GM18870 (cell line): ENCODE results near the gene ZSCAN1.
"Not testable (repeated sequence)": the region's sequence is repeated elsewhere in the genome, so short reads cannot be mapped to it uniquely, and the experiment has no call there.

Experiments
- ATAC-seq: cut with Tn5 transposase; IDR thresholded peaks from one replicate; pipeline ENCODE4 v1.9.1; 2021; ENCODE audit warnings: moderate library complexity; ENCODE audit not compliant: unreplicated experiment

ZSCAN1 gene, protein sequence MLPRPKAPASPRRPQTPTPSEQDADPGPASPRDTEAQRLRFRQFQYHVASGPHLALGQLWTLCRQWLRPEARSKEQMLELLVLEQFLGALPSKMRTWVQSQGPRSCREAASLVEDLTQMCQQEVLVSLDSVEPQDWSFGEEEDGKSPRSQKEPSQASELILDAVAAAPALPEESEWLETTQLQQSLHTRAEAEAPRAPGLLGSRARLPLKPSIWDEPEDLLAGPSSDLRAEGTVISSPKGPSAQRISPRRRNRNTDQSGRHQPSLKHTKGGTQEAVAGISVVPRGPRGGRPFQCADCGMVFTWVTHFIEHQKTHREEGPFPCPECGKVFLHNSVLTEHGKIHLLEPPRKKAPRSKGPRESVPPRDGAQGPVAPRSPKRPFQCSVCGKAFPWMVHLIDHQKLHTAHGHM

DNA sequence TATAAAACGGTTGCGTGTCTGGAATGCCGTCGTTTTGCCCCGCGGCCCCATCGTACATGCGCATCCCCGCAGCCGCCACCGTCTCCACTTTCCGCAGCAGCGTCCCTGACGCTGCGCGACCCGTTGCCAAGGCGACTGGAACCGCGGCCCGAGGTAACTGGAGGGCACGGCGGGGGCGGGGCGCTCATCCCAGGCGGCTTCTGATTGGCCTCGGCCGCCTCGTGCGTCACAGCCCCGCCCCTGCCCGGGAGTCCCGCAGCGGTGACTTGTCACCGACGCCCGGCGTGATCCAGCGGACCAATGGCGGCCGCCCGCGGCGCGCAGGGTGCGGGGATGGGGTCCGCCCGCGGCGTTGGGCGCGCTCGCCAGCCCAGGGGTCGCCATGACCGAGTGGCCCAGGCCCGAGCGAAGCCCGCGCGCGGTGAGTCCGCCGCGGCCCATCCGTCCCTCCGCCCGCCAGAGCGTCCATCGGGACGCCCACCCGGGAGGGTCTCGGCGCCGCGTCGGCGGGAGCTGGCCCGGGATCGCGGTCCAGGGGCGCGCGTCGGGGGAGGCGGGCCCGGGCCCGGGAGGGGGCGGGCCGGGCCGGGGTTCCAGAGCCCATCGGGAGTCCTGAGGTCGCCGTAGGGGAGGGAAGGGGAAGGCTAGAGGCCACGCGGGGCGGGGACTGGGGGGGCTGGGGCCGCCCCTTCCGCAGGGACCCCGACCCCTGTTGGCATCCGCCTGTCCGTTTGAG lies at the start of gene ZSCAN1:
TSS of gene ZSCAN1 (plus strand) at position 285 of the 736 bp plus-strand sequence. CDS start 3,812 bp downstream, outside the sequence.
- ATAC-seq, result no peak

DNA sequence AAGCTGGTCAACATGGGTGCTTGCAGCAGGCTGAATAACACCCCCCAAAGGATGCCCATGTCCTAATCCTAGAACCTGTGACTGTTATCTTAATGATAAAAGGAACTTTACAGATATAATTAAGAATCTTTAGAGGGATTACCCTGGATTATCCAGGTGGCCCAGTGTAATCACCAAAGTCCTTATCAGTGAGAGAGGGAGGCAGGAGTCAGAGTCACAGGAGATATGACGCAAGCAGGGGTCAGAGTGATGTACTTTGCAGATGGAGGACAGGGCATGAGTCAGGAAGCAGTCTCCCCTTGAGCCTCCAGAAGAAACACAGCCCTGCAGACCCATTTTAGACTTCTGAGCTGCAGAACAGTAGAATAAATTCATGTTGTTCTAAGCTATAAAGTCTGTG lies 41.0 kb upstream of the ZSCAN1 start:
- ATAC-seq, result no peak

DNA sequence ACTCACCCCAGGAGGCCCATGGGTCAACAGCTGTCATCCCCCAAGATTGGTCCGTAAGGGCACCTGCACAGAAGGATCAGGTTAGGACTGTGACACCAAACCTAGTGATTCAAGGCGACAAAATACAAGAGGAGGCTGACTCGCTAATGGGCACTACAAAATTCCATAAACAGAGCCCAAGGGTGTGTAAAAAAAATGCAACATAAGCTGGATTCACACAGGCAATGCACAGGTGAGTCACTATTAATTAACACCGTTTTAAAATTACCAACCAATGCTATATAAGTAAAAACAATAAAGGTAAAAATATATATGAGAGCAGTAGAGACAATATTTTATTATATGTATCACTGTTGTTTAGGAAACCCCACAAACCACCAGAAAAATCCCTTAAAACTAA lies 33.1 kb upstream of the ZSCAN1 start:
- ATAC-seq, result no peak

DNA sequence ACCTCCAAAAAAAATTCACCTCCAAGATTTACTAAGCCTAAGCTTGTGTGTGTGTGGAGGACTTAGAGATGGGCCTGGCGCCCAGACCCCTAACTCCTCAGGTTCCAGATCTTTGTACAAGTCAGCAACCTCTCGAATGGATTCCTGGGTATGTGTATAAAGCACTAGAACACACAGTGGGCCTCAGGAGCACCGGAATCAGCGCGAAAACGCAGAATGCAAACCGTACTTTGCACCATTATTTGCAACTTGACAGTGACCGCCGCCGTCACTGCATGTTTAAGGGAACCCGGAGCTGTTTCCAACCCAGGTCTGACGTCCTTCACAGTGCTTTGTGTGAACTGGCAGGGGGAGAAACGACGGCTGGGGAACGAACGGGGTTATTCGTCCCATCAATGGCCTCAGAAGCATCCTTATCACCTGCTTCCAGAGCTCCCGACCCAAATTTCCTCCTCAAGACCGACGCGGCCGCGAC lies 31.9 kb upstream of the ZSCAN1 start:
- no peak for ATAC-seq

DNA sequence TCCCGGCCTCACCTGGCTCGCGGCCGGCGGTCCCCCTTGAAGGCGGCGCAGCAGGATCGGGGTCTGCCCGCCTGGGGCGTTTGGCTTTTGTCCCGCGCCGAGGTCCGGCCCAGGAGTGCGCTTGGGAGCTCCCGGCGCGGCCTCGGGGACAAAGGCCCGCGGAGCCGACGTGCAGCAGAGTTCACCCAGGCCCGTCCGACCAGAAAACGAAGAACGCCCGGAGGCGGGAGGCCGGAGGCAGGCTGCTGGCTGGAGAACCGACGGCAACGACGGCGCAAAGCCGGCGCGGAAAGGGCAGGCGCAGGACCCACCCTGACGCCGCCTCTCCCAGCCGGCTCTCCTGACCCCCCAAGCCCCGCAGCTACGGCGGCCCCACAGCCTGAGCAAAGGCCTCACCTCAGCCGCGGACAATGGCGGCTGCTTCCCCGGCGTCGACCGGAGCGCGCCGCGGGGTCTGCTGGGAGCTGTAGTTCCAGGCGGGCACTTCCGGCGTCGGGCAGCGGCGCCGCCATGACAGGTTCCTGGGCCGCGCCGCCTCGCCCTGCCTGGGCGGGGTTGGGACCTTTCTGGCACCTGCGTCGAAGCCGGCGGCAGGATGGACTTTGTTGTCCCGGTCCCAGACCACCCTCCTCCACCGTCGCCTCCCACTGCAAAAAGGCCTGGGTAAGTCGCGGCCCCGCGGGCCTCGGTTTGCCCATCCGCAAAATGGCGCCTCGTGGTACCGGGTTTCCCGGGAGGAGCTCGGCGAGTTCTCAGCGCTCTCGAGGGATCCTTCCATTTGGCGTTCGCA lies 31.2 kb upstream of the ZSCAN1 start, which contains the start of gene ZNF606:
TSS of gene ZNF606 (minus strand) at position 437 of the 790 bp plus-strand sequence. CDS start 1,501 bp downstream, outside the sequence.
- ATAC-seq, result no peak

DNA sequence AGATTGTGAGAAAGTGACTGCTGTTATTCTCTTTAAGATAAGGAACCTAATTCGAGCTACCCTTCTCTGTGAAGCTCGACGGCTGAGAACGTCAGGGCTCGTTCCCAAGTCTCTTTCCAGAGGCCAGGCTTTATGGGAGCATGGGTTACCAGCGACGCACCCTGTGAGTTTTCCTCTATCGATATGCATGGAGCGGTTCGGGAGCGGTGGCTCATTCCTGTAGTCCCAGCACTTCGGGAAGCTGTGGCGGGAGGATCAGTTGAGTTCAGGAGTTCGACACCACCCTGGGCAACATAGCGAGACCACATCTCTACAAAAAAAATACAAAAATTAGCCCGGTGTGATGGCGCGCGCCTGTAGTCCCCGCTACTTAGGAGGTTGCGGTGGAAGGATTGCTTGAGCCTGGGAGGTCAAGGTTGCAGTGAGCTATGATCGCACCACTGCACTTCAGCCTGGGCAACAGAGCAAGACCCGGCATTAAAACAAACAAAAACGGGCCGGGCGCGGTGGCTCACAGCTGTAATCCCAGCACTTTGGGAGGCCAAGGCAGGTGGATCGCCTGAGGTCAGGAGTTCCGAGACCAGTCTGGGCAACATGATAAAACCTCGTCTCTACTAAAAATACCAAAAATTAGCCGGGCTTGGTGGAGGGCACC lies 30.5 kb upstream of the ZSCAN1 start:
- ATAC-seq, result no peak

DNA sequence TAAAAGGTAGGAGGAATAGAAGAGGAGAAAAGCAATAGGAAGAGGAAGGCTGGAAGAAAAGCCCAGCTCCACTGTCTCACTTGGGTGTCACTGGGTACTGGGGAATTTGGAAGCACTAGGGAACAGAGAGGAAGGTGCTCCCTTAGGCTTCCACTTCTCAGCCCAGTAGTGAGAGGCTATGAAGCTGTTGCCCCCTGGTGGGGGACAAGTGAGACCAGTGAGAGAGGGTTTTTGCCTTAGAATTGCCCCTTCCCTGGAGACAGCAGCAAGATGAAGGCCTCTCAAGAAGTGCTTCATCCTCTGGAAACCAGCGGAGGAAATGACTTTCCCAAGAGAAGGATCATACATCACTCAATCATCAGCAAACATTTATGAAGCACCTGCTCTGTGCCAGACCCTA lies 26.5 kb upstream of the ZSCAN1 start:
- no peak for ATAC-seq

DNA sequence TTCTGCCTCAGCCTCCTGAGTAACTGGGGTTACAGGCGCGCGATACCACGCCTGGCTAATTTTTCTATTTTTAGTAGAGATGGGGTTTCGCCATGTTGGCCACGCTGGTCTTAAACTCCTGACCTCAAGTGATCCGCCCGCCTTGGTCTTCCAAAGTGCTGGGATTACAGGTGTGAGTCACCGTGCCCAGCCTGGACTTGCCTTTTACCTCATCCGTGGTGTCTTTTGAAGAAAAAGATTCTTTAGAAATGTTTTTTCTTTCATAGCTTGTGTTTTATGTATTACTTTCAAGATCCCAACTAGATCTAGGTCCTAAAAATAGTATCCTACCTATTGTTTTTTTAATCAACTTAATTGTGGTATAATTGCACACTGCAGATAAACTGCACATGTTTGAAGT lies 24.9 kb upstream of the ZSCAN1 start:
- ATAC-seq, result not testable (repeated sequence)

DNA sequence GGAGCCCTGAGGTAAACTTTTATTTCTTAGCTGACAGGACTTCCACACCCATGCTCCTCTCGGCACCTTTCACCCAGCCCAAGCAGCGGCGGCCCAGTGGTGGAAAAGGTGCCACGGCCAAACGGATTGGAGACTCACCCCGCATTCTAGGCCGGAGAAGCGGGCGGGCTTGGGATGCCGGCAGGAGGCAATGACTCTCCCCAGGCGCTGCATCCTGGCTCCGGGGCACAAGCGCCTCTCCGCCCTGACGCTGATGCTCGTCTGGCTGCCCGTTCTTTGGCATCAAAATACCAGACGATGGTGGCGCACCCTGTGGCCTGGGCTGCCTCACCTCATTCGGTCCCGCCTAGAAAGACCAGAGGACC lies 24.5 kb upstream of the ZSCAN1 start:
- ATAC-seq, result no peak

DNA sequence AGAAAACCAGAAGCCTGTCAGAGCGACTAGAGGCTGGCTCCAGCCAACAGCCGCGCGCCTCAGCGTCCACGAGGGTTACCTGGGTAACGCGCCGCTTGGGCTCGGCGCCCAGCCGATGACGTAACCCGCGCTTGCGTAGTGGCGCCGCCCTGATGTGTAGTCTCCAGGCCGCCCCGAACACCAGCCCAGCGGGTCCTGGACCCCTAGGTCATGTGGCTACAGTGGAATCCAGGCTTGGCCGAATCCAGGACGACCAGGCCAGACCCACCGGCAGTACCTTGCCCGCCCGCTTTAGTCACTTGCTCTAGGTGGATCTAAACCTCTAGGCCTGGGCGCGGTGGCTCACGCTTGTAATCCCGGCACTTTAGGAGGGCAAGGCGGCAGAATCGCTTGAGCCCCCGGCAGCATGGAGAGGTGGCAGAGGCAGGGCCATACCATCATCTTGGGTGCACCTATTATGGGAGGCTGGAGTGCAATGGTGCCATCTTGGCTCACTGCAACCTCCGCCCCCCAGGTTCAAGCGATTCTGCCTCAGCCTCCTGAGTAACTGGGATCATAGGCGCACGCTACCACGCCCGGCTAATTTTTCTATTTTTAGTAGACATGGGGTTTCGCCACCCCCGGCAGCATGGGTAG lies 24.0 kb upstream of the ZSCAN1 start:
- ATAC-seq, result no peak

DNA sequence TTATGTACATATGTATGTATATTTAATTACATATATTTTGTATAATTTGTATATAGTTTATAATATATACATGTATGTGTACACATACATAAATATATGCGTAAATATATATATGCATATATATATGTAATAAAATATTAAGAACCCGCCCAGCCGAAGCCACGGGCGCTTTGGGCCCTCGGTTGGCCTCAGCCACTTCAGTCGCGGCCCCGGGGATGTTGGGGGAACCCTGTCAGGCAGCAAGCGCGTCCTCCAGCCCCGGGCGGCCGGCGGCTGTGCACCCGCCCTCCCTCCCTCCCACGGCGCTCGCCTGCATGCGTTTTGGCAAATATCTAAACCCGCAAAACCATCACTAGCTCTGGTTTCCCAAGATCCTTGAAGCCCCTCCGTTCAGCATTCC lies 23.3 kb upstream of the ZSCAN1 start:
- ATAC-seq, result no peak

DNA sequence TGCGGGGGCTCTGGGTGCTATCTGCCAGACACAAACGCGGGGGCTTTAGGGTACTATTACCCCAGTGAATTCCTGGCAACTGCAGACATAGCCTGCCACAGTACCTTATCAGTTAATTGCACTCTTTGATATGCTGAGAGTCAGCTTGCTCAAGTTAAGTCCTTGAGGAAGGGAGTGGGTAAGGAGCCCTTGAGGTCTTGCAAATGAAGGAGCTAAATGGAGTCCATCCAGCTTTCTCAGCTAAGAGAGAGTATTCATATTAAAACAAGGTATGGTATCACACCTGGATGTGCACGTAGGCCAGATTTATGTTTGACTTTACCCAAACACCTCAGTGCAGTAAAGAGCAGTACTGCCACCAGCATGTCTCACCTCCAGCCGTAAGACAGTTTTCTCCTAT lies 19.7 kb upstream of the ZSCAN1 start:
- ATAC-seq, result no peak

DNA sequence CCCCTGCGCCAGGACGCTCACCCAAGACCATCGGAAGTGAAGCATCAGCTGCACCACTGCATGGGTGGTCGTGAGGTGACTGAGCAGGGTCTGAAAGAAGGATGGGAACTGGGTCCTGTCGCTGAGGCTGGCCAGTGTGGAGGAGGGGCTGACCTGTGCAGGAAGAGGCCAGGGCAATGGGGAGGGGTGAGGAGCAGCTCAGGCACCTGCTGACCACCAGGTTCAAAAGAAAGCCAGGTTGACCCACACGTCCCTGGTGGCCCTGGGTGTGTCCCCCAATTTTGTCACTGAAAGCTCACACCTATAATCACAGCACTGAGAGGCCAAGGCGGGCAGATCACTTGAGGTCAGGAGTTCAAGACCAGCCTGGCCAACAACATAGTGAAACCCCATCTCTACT lies 13.7 kb upstream of the ZSCAN1 start:
- no peak for ATAC-seq

DNA sequence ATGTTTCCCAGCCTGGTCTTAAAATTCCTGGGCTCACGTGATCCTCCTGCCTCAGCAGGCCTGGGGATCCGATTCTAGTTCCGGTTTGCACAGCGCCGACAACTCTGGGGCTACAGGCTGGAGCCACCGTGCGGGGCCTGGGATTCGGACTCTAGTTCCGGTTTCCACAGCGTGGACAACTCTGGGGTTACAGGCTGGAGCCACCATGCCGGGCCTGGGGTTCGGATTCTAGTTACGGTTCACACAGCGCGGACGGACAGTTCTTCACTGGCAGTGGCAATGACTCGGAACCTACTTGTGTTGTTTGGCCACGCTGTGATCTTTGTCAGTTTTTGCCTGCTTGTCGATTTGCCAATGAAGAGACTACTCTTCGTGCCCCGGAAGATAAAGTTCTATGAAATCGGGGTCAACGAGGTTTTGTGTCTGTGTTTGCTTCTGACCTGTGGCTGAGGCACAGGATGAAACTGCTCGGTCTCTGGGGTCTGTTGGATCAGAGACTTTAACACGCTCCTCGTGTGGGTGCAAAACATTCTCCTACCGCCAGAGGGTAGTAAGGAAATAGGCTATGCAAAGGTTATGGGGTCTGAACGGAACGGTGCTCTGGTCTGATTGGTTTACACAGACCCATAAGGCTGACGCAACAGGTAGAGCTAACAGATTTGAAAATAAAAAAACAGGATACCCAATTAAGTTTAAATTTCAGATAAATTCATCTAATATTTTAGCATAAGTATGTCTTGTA lies 12.1 kb upstream of the ZSCAN1 start:
- ATAC-seq, result no peak

DNA sequence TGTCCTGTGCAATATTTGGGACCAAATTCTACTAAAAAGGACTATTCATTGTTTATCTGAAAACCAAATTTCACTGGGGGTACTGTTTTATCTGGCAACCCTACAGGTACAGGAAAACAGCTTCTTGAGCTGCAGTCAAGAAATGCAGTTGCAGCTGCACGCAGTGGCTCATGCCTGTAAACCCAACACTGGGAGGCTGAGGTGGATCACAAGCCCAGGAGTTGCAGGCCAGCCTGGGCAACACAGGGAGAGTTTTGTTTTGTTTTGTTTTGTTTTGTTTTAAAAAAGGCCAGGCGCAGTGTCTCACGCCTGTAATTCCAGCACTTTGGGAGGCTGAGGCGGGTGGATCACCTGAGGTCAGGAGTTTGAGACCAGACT lies 11.6 kb upstream of the ZSCAN1 start:
- no peak for ATAC-seq

DNA sequence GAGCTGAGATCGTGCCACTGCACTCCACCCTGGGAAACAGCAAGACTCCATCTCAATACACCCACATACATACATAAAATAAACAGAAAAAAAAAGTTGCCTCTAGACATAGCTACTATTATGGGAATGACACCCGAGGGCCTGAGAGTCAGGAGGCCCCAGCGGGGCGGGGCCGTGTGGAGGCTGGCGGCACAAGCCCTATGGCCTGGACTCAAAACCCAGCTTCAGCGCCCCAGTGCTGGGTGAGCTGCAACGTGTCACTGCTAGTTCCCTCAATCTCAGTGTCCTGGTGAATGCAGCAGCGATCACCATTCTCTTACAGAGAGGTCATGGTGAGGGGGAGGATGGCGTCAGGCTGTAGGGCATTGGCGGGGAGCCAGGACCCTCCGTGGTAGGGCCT lies 9.2 kb upstream of the ZSCAN1 start:
- no peak for ATAC-seq

DNA sequence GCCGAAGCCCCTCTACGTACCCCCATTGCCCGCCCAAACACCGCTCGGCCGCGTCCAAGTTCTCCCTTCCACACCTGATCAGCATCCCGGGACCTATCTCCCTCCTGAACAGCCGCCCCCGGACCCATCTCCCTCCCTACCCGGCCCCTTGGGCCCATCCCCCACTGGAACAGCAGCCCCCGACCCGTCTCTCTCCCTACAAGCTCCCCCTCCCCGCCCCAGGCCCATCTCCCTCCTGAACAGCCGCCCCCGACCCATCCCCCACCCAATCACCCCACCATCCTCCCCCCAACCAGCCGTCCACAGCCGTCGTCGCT lies 610 bp downstream of the ZSCAN1 start:
- no peak for ATAC-seq

DNA sequence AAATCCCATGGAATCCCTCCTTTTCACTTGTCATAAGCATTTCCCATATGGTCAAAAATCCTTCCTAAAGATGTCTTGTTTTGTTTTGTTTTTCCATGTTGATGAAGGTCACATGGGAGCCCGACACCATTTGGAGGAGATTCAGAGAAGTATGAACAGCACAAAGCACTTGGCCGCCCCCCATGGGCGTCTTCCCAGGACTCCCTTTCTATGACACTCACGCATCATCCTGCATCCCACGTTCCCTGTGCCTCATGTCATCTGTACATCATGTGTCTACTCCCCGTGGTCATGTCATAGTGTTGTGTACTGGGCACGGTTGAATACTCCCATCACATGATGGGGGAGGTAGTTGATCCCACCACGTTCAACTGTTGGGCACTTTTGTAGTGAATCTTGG lies 2.0 kb downstream of the ZSCAN1 start:
- ATAC-seq, result no peak

DNA sequence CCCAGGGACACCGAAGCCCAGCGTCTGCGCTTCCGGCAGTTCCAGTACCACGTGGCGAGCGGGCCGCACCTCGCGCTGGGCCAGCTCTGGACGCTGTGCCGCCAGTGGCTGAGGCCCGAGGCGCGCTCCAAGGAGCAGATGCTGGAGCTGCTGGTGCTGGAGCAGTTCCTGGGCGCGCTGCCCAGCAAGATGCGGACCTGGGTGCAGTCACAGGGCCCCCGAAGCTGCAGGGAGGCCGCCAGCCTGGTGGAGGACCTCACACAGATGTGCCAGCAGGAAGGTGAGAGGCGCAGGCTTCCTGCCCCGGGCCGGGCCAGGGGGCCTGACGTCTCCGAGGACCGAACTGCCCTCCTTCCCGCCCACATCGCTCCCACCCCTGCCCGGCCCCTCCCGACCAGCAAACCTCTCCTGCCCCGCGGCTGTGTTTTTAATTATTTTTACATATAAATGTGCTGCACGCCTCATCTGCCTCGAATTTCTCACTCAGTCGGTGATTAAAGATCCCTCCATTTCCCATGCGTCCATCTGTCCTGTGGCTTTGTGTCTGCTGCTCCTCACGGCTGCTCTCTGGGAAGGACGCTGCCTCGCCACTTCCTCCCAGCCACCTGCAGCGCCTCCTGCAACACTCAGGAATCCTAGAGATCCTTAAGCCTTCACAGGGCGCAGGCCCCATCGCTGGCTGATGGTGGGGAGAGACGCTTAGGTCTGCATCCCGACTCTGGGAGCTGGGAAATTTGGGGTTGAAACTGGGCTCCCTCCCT lies 4.3 kb downstream of the ZSCAN1 start:
- no peak for ATAC-seq
